Measurements from ENCODE around the gene LYRM9. TPM values are rescaled to one million over a fixed set of nuclear protein-coding genes. Genes with fewer than 3 reads are reported as not detected.

LYRM9 gene
- total and polyA plus RNA-seq, 8 donors = 0.58 to 20.3 (median 11.5) TPM

DNA sequence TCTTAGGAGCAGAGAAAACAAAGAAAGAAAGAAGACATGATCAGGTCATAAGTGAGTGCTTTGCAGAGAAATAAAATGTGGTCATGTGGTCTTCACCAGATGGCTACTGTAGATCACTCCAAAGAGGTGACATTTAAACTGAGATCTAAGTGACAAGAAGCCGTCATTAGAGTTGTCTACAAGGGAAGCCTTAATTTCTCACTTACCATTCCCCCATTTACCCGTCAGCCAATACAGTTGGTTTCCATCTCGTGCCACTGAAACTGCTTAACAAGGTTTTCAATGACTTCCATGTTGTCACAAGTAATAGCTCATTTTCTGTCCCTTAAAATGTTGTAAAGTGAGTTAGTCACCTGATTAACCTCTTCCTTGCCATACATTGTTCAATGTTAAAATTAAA is 6.4 kb upstream of the LYRM9 start:
- 75 to 89% (median 80%) methylated on average over 3 of the region's 3 CpGs for WGBS, 5 donors
- intact Hi-C loops (cut with DNase I; ENCODE audit: low total_unique reads) = loop anchor here (10.0 kb wide), 1 partner anchor 345 kb away; no protein-coding TSS in a partner anchor
- no peaks in the 10 kb centered on the region for H3K4me1 ChIP-seq
- H3K36me3 ChIP-seq = no peaks in the 10 kb centered on the region
- H3K27me3 ChIP-seq = no peaks in the 10 kb centered on the region
- no peaks in the 10 kb centered on the region for H3K9me3 ChIP-seq
- DNase-seq = no peak
- H3K27ac ChIP-seq = no peak overlapping the region
- no peak overlapping the region for H3K4me3 ChIP-seq
- TF ChIP-seq, protein P1, sequence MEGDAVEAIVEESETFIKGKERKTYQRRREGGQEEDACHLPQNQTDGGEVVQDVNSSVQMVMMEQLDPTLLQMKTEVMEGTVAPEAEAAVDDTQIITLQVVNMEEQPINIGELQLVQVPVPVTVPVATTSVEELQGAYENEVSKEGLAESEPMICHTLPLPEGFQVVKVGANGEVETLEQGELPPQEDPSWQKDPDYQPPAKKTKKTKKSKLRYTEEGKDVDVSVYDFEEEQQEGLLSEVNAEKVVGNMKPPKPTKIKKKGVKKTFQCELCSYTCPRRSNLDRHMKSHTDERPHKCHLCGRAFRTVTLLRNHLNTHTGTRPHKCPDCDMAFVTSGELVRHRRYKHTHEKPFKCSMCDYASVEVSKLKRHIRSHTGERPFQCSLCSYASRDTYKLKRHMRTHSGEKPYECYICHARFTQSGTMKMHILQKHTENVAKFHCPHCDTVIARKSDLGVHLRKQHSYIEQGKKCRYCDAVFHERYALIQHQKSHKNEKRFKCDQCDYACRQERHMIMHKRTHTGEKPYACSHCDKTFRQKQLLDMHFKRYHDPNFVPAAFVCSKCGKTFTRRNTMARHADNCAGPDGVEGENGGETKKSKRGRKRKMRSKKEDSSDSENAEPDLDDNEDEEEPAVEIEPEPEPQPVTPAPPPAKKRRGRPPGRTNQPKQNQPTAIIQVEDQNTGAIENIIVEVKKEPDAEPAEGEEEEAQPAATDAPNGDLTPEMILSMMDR (IDR thresholded peaks at IDR 0.05) = no peak
- TF ChIP-seq POLR2AphosphoS5 (IDR thresholded peaks at IDR 0.05) = no peak
- TF ChIP-seq POLR2A (IDR thresholded peaks at IDR 0.05) = no peak
- TF ChIP-seq EP300 (IDR thresholded peaks at IDR 0.05) = no peak

DNA sequence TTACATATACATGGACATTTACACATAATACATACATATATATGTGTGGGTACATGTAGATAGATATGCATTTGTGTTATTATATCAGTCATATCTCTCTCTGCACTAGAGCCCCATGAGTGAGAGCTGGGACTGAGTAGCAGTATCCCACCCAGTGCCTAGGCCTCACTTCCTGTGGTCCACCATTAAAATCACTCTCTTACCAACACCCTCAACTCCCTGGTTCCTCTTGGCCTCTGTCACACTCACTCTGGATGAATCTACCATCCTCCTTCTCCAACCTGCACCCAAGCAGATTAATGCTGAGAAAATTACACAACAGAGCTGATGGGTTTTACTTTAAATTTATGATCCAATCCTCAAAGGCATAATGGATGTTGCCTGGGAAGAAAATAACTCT is 4.9 kb upstream of the LYRM9 start:
- TF ChIP-seq, protein P1 (IDR thresholded peaks at IDR 0.05) = no peak
- no peak for TF ChIP-seq EP300 (IDR thresholded peaks at IDR 0.05)
- no peak for TF ChIP-seq POLR2AphosphoS5 (IDR thresholded peaks at IDR 0.05)
- TF ChIP-seq POLR2A (IDR thresholded peaks at IDR 0.05) = no peak
- intact Hi-C loops (cut with DNase I; ENCODE audit: low total_unique reads) = loop anchor here (10.0 kb wide), 1 partner anchor 347 kb away; no protein-coding TSS in a partner anchor
- H3K4me3 ChIP-seq = no peak overlapping the region
- peaks cover 0 to 10% (median 0%) of the 10 kb centered on the region in 4 donors for H3K4me1 ChIP-seq
- H3K27ac ChIP-seq = no peak overlapping the region
- DNase-seq = no peak
- no peaks in the 10 kb centered on the region for H3K9me3 ChIP-seq
- H3K27me3 ChIP-seq = no peaks in the 10 kb centered on the region
- no peaks in the 10 kb centered on the region for H3K36me3 ChIP-seq

DNA sequence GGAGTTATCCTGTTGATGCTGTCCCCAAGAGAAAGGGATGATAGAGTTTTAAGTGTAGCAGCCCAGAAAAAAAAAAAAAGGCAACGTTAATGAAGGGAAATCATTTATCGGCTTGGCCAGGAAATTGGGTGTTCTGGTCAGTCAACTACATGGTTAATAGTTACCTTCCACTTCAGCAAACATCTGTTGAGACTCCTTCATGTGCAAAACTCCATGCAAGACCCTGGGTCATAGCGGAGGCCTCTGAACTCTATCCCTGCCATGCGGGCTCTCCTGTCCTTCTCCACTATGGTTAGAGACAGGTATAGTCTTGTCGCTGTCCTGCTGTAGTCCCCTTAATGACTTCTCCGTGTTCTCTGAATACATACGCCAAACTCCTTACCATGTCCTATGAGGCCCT is 3.5 kb upstream of the LYRM9 start:
- no peak for DNase-seq
- 75 to 84% (median 82%) methylated on average over 7 of the region's 7 CpGs for WGBS, 5 donors
- TF ChIP-seq POLR2AphosphoS5 (IDR thresholded peaks at IDR 0.05) = no peak
- TF ChIP-seq EP300 (IDR thresholded peaks at IDR 0.05) = no peak
- TF ChIP-seq POLR2A (IDR thresholded peaks at IDR 0.05) = no peak
- TF ChIP-seq, protein P1 (IDR thresholded peaks at IDR 0.05) = no peak
- intact Hi-C loops (cut with DNase I; ENCODE audit: low total_unique reads) = loop anchor here (10.0 kb wide), 1 partner anchor 348 kb away; no protein-coding TSS in a partner anchor
- Histone ChIP-seq H3K27me3 (no peaks in the 10 kb centered on the region), H3K36me3 (no peaks in the 10 kb centered on the region), H3K27ac (no peak overlapping the region), H3K4me1 (peaks cover 6 to 21% (median 8%) of the 10 kb centered on the region in 4 donors), H3K9me3 (no peaks in the 10 kb centered on the region), H3K4me3 (no peak overlapping the region)

DNA sequence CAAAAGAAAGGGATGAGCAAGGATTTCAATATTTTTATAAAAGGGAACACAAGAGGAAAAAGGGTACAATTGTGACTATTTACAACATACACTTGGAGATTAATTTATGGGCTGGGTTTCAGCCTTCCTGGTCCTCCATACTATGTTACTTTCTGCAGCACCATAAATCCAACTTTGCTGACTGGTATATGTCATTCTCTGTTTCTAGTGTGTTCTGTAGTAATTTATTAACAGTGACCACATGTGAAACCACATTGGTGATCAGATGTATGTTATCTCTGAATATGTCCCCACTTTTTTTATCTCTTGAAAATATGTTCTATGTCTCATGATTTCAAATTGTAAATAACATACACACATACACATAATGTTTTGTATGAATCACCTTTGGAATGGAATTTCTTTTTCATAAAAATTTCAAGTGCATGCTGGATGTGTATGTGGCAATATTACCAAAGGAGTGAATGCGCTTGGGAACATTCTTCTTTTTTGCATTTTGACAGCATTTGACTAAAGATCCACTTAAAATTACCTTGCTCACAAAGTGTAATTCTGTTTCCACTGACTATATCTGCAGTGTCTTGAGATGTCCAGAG is 2.9 kb upstream of the LYRM9 start:
- Histone ChIP-seq H3K4me3 (no peak overlapping the region), H3K4me1 (peaks cover 6 to 21% (median 8%) of the 10 kb centered on the region in 4 donors), H3K27ac (no peak overlapping the region), H3K36me3 (no peaks in the 10 kb centered on the region), H3K9me3 (no peaks in the 10 kb centered on the region), H3K27me3 (no peaks in the 10 kb centered on the region)
- no peak for TF ChIP-seq EP300 (IDR thresholded peaks at IDR 0.05)
- TF ChIP-seq POLR2AphosphoS5 (IDR thresholded peaks at IDR 0.05) = no peak
- TF ChIP-seq, protein P1 (IDR thresholded peaks at IDR 0.05) = no peak
- TF ChIP-seq POLR2A (IDR thresholded peaks at IDR 0.05) = no peak
- 85 to 98% (median 91%) methylated on average over 1 of the region's 1 CpG for WGBS, 5 donors
- intact Hi-C loops (cut with DNase I; ENCODE audit: low total_unique reads) = loop anchor here (10.0 kb wide), 1 partner anchor 349 kb away; no protein-coding TSS in a partner anchor
- no peak for DNase-seq
